Anterior cingulate cortex (tissue), 58 donors: ENCODE measurements around the gene H6PD.

Experiments used
- DNase-seq, 58 donors: peaks; one replicate each; lab custom pipeline; 2025; lab: John Stamatoyannopoulos, UW

Gene H6PD

DNA sequence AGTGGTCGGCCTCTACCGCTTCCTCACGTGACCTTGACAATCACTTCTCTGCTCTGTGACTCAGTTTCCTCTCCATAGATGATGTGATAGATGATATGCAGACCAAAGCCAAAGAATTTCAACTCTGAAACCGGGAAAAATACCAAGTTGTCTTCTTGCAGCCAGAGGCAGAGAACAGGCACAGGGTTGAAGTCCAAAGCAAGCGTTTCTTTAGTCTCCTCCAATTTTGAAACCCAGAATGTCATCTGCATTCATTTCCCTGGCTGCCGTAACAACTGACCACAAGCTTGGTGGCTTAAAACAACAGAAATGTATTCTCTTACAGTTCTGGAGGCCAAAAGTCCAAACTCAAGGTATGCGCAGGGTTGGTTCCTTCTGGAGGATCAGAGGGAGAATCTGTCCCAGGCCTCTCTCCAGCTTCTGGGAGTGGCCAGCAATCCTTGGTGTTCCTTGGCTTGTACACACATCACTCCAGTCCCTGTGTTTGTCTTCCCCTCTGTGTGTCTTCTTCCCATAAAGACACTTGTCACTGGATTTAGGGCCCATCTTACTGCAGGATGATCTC is 30.3 kb upstream of the H6PD start:
- no peak for DNase-seq

GRCh38 chr1:9207086-9207485 is 27.5 kb upstream of the H6PD start:
- DNase-seq: no peak

DNA sequence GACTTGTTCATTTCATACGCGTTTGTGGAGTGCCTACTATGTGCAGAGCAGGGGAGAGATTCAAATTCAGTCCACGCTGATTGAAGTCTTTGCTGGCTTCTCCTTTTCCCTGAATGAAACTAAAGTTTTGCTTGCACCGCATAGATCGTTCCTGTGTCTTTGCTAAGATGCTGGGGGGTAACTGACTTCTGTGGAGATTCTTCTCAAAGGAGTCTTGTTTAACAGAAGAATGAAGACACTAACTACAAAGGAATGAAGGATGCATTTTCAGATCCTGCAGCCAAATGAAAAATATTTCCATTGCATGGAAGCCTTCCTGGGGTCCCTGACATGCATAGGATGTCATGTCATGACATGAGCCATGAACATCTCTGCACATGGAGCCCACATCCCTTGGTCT is 26.9 kb upstream of the H6PD start:
- no peak for DNase-seq

DNA sequence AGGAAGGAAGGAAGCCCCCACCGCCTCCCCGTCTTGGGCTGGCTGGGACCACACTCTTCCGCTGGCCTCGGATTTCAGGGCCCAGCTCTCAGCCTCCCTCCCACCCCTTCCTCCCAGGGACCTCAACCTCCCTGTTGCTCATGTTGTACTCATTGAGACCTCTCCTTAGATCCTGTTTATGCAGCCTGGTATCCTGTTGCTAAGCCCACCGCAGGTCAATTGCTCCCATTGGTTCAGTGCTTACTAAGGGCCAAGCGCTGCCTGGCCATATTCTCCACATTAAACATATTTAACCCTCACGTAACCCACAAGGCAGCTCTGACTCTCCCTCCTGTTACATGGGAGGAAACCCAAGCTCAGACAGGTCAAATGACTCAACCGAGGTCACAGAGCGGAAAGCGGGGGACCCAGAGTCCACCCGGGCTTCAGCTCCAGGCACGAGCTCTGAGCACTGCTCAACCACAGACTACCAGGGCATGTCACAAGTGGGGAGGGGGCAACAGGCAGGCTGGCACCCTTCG is 23.2 kb upstream of the H6PD start:
- no peak for DNase-seq

DNA sequence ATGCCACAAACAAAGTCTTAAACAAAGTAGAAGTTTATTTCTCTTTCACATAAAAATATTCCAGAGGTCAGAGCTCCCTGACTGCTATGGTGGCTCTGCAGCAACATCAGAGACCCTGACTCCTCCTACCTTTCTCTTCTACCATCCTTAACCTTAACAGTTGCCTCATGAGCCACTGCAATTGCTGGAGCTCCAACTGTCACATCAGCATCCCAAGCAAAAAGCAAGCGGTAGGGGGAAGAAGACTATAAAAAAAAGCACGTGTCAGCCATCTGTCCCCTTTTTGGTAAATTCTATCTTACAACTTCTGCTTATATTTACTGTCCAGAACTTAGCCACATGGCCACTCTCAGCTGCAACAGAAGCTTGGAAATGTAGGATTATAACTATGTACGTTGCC is 21.8 kb upstream of the H6PD start:
- DNase-seq: no peak

GRCh38 chr1:9213956-9214355 is 20.6 kb upstream of the H6PD start:
- DNase-seq: no peak

DNA sequence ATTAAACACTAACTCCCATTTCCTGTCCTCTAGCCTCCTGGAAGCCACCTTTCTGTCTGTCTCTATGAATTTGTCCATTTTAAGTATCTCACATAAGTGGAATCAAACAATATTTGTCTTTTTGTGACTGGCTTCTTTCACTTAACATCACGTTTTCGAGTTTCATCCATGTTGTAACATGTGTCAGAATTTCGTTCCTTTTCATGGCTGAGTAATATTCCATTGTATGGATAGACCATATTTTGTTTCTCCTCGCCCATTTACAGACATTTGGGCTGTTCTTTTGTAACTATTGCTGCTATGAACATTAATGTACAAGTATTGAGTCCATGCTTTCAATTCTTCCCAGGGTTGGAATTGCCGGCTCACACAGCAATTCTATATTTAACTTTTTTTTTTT is 15.7 kb upstream of the H6PD start:
- no peak for DNase-seq

DNA sequence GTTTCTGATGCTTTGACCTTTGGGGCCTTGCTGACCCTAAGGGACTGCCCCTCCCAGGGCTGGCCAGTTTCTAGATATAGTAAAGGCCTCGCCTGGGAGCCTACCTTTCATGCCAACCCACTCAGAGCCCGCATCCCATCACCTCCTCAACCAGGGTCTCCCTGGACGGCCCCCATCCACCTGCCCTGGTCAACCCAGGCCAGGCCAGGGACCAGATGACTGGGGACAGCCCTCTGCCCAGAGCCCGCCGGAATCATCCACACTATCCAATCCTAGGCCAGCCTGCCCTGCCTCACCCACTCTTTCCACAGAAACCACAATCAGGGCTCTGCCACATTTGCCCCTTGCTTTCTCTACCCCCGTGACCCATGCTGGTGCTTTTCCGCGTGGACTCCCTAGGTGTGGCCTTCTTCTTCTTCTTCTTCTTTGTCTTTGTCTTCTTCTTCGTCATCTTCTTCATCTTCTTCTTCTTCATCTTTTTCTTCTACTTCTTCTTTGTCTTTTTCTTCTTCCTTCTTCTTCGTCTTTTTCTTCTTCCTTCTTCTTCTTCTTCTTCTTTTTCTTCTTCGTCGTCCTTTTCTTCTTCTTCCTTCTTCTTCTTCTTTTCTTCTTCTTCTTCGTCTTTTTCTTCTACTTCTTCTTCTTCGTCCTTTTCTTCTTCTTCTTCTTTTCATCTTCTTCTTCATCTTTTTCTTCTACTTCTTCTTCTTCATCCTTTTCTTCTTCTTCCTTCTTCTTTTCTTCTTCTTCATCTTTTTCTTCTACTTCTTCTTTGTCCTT is 11.5 kb upstream of the H6PD start:
- no peak for DNase-seq

DNA sequence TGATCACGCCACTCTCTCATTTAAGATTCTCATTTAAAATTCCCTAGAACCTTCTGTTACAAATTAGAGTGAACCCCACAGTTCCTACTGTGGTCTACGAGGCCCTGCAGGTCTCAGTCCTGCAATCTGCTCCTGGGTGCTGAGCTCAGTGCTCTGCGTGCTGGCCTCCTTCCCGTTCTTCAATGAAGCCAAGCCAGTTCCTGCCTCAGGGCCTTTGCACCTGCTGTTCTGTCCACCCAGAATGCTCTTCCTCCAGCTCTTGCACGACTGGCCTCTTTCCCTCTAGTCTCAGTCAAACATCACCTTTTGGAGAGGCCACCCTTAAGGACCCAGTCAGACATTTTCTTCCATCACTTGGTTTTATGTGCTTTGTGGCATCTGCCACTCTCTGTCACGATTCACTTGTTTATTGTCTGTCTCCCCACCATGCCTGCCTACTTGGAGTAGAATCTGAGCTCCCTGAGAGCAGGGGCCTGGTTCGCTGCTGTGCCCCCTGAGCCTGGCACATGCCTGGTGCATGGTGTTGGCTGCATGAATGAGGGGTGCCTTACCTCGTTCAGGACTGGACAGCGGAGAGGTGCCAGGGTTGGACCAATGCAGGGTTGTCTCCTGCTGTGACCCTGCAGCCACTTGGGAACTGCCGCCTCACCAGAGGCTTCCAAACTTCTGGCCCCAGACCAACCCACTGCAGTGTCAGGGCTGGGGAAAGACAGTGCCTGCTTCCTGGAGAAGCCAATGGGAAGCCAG is 9.7 kb upstream of the H6PD start:
- no peak for DNase-seq

DNA sequence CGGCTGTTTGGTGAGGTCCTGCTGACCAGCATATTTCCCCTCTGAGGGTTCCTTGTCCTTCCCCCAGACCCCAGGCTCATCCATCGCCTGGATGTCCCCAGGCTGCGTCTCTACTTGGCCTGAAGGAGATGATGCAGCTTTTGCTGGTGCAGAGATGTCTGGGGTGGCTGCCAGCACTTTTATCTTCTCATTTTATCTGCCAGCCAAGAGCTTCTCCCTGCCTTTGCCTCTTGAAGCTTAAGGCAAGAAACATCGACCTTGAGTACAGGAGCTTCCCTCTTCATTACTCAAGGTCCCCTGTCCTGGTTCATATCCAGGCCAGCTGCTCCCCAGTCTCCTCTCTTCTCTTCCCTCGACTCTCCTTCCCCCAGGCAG is 9.2 kb upstream of the H6PD start:
- no peak for DNase-seq

GRCh38 chr1:9228609-9229008 is 6.0 kb upstream of the H6PD start:
- no peak for DNase-seq

- DNase-seq: no peak
Observed at GRCh38 chr1:9229549-9229948, 5.0 kb upstream of the H6PD start.

DNA sequence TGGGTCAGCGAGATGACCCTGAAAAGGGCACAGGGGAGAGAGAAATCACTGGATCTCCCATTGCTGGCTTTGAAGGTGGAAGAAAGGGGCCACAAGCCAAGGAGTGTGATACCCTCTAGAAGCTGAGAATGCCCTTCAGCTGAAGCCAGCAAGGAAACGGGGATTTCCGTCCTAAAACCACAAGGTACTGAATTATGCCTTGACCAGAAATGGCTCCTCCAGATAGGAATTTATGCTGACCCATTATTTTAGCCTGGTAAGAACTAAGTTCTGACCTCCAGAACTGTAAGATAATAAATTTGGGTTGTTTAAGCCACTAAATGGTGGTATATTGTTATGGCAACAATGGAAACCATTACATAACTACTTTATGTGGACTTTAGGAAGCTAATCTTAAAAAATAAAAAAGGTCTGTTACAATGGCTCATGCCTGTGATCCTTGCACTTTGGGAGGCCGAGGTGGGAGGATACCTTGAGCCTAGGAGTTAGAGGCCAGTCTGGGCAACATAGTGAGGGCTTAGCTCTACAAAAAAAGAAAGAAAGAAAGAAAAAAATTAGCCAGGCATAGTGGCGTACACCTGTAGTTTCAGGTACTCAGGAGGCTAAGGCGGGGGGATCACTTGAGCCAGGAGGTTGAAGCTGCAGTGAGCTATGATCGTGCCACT is 3.6 kb upstream of the H6PD start:
- DNase-seq: no peak

- no peak for DNase-seq
Observed at GRCh38 chr1:9231648-9232332, 2.8 kb upstream of the H6PD start.

DNA sequence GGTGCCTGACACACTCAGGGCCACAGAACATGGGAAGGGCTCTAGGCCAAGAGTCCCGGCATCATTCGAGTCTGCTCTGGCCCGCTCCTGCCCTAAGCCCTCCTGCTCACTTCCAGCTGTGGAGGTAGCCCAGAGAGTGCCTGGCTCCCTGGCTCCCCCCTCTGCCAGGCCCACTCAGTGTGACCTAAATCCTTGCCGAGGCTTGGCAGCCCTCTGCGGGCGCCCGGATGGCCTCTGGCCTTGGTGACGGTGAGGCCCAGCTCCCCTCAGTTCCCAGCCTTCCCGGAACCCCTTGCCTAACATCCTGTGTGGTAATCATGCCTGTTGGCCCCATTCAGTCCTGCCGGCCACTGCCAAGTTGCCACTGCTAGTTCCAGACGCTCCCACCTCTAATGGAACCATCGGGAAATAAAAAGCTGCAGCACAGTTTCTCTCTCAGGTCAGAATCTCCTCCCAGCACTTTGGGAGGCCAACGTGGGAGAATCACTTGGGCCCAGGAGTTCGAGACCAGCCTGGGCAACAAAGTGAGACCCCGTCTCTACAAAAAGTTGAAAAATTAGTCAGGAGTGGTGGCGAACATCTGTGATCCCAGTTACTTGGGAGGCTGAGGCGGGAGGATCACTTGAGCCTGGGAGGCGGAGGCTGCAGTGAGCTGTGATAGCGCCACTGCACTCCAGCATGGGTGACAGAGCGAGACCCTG is 1.2 kb upstream of the H6PD start:
- DNase-seq: peak in 42 of 58 donors; percentile 15 to 85 (median 41)

DNA sequence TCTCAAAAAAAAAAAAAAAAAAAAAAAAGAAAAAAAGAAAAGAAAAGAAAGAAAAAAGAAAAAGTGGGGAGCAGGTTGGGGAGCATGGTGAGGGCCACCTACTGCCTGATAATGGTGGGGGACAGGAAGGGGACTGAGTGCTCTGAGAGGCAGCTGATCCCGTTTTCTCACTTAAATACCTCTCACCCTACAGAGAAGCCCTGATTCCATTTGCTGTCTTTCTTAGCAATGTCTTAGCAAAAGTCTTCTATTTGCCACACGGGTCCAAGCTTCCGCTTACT is 692 bp upstream of the H6PD start:
- no peak for DNase-seq

- DNase-seq: peak in 7 of 58 donors; percentile 32 to 59 (median 49)
Observed at GRCh38 chr1:9235096-9235459, 504 bp downstream of the H6PD start.

- no peak for DNase-seq
Observed at GRCh38 chr1:9235560-9235959, 986 bp downstream of the H6PD start.

GRCh38 chr1:9238134-9238533 is 3.6 kb downstream of the H6PD start:
- no peak for DNase-seq

DNA sequence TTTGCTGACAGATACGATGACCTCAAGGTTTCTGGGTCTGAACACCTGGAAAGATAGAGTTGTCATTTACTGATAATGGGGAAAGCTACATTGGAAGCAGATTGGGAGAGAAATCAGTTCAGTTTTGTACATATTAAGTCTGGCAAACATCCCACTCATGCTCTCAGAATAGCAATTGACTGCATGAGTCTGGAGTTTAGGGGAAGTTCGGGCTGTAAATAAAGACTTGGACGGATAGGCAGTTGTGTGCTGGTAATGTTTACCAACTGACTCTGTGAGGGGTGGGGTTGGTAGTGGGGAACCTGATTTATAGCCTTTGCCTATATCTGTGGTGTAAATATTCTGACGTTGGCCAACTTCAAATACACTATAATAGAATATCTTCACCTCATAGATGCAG is 4.0 kb downstream of the H6PD start:
- no peak for DNase-seq
